Measurements from ENCODE around the gene ZNF324.

ZNF324 gene

DNA sequence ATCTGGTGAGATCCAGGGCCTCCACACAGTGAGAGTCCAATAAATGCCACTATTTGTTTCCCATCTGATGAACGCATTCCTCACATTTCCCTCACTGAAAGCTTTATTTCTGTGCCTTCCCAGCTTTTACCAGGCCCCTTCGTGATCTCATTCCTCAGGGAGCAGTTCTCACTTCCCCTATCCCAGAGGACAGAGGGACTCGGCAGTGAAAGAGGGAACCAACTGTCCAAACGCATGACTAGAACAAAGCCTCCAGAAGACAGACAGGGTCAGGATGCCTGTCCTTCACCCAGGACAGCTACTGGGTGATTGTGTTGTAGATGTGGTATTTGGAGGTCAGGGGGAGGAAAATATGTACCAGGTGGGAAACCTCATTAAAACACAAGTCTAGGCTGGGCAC, 54.8 kb downstream of the ZNF324 start:
- no peak for FAIRE-seq
- DNase-seq (ENCODE audit: low spot score), result no peak

DNA sequence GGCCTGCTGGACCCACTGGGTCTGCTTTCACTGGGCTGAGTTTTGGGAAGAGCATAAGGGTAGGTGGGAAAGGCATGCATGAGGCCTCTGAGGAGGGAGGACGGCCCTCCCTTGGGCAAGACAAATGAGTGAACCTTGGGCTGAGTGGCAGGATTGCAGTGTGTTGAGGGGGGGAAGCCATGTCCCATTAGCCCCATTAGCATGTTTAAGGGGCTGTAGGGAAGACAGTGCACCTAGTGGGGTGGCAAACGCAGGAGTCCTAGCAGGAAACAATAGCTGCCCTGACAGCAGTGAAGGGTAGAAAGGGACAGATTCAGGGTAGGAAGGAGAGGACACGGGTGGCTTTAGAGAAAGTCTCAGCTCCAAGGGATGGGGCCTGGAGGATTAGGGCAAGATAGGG, 55.8 kb downstream of the ZNF324 start:
- FAIRE-seq (no peak), DNase-seq (ENCODE audit: low spot score) (no peak)
